ENCODE results near the gene EEFSEC.

EEFSEC gene

DNA sequence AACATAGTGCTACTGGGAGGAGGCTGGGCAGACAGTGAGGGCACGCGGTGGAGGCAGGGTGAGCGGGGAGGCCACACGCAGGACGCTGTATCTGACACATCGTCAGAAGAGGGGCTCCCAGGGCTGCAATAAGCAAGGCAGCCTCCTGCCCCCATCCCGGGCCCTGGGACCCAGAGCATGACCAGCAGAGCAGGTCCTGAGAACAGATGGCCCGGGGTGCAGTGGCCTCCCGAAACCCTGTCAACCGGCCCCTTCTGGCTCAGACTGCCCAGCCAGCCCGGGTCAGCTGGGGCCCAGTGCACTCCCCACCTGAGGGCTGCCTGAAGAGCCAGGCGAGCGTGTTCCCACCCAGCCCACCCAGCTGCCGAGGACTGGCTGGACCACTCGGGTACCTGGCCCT lies 276.0 kb downstream of the EEFSEC start:
- Histone ChIP-seq H3K36me3 (no peaks in the 10 kb centered on the region), H3K4me1 (peaks cover 5% of the 10 kb centered on the region; the same call in 1 of the 2 replicates), H3K27ac (no peak overlapping the region), H3K4me2 (no peak overlapping the region), H3K4me3 (no peak overlapping the region), H3K9ac (no peak overlapping the region), H3K27me3 (peaks cover 57% of the 10 kb centered on the region), H3K9me3 (no peaks in the 10 kb centered on the region), H4K20me1 (peaks cover 29% of the 10 kb centered on the region; the same call in 1 of the 2 replicates)
- no peak for TF ChIP-seq Cebpa-rat (IDR thresholded peaks at IDR 0.05)

DNA sequence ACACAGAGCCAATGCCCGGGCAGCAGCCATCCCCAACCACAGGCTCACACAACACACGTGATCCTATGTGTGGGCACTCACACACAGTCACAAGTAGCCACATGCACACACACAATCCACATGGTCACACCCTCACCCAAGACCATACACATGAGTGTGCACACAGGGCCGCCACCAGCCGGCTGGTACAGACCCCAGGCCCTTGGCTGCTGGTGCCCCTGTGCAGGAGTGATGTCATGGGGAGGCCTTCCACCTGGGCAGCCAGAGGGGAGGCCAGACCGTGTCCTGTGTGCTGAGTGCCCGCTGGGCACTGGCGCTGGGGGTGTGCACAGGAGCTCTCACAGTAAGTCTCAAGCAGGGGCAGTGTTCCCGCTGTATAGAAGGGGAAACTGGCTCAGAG lies 276.5 kb downstream of the EEFSEC start:
- Histone ChIP-seq H3K9ac (no peak overlapping the region), H3K27ac (no peak overlapping the region), H3K4me3 (no peak overlapping the region), H3K4me2 (no peak overlapping the region), H4K20me1 (peaks cover 29% of the 10 kb centered on the region; the same call in 1 of the 2 replicates), H3K36me3 (no peaks in the 10 kb centered on the region), H3K27me3 (peaks cover 61% of the 10 kb centered on the region), H3K4me1 (peaks cover 5% of the 10 kb centered on the region; the same call in 1 of the 2 replicates), H3K9me3 (no peaks in the 10 kb centered on the region)
- TF ChIP-seq Cebpa-rat (IDR thresholded peaks at IDR 0.05) = no peak

DNA sequence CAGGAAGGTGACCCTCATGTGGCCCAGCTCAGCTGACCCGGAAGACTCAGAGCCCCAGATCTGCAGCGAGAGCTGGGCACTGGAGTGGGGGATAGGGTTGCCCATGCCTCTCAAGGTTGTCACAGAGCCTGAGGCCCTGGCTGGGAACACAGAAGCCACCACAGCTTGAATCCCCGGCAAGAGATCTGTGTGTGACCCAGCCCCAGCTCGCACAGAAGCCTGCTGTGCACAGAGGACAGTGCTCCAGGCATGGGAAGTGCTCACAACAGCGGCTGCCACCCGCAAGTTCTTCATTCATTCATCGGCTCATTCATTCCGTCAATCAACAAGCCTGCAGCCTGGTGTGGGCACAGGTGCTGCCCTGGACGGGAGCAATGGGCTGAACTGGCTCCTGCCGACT lies 277.0 kb downstream of the EEFSEC start:
- Histone ChIP-seq H3K9me3 (no peaks in the 10 kb centered on the region), H3K36me3 (no peaks in the 10 kb centered on the region), H3K4me1 (peaks cover 5% of the 10 kb centered on the region; the same call in 1 of the 2 replicates), H4K20me1 (peaks cover 29% of the 10 kb centered on the region; the same call in 1 of the 2 replicates), H3K27me3 (peaks cover 67% of the 10 kb centered on the region), H3K27ac (no peak overlapping the region), H3K4me2 (no peak overlapping the region), H3K4me3 (no peak overlapping the region), H3K9ac (no peak overlapping the region)
- no peak for TF ChIP-seq Cebpa-rat (IDR thresholded peaks at IDR 0.05)

DNA sequence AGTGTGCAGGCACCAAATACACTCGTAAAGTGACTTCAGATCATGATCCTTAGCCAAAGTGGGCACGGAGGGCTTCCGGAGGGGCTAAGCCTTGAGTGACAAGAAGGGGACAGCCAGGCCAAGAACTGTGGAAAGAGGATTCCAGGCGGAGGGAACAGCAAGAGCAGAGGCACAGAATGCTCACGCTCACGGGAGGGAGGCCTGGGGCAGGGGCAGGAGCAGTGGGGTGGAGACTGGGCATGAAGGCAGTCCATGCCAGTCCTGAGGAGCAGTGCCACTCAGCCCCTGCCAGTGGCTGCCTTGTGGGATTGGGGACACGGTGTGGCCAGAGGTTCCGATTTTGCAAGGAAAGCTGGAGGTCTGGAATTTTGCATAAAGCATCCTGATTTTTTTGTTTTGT lies 277.4 kb downstream of the EEFSEC start:
- H3K36me3 ChIP-seq = no peaks in the 10 kb centered on the region
- H4K20me1 ChIP-seq = peaks cover 29% of the 10 kb centered on the region; the same call in 1 of the 2 replicates
- no peaks in the 10 kb centered on the region for H3K9me3 ChIP-seq
- H3K9ac ChIP-seq = no peak overlapping the region
- no peak for TF ChIP-seq Cebpa-rat (IDR thresholded peaks at IDR 0.05)
- no peak overlapping the region for H3K4me3 ChIP-seq
- peaks cover 5% of the 10 kb centered on the region; the same call in 1 of the 2 replicates for H3K4me1 ChIP-seq
- H3K27ac ChIP-seq = no peak overlapping the region
- peaks cover 69% of the 10 kb centered on the region for H3K27me3 ChIP-seq
- H3K4me2 ChIP-seq = no peak overlapping the region

DNA sequence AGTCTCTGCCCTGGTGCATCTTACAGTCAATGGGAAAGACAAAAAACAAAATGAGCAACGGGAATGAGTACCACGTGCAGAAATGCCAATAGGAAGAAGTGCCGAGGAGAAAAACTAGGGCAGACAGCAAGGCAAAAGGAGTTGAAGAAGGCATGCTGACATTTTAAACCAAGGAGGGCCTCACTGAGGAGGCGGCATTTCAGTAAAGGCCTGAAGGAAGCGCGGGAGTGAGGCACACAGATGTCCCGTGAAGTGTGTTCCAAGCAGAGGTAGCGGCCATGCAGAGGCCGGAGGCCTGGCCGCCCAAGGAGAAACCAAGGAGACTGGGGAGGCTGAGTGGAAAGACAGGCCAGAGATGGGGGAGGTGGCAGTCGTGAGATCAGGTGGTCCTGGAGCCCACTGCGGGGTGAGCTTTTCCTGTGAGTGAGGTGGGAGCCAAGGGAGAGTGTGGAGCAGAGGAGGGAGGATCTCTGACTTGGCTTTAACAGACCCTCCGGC lies 278.6 kb downstream of the EEFSEC start:
- no peak overlapping the region for H3K9ac ChIP-seq
- no peak overlapping the region for H3K4me2 ChIP-seq

DNA sequence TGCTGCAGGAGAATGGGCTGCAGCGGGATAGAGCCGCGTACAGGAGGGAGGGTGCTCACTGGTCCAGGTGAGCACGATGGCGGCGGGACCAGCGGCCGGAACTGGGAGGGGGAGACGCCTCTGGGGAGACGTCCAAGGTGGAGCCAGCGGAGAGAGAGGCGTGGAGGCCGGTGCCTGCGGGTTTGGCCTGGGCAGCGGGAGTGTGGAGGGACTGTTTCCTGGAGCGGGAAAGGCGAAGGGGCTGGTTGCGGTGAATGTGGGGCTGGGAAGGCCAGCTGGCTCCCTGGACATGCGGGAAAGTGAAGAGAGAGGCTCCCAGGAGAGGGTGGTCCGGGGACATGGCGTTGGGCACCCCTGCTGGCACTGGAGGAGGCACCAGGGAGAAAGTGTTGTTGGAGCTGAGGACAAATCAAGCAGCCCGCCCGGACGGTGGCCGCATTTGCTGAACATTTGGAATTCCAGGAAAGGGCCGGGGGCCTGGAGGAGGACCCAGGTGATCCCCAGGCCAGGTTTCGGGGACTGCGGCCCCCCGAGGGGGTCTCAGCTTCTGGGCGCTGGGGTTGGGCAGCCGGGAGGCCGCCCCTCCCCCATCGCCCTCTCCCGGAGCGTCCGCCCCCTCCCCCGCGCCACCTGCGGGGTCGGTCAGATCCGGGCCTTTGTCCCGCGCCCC lies 279.2 kb downstream of the EEFSEC start:
- H3K4me2 ChIP-seq = peak overlapping the region; percentile 55
- no peaks in the 10 kb centered on the region for H3K36me3 ChIP-seq
- no peak overlapping the region for H3K27ac ChIP-seq
- H3K9me3 ChIP-seq = no peaks in the 10 kb centered on the region
- TF ChIP-seq Cebpa-rat (IDR thresholded peaks at IDR 0.05) = no peak
- no peak overlapping the region for H3K9ac ChIP-seq
- H4K20me1 ChIP-seq = peaks cover 29% of the 10 kb centered on the region; the same call in 1 of the 2 replicates
- 0 out of 2 replicates have a peak overlapping the region, but pooled peaks have one; percentile 28 for H3K4me3 ChIP-seq
- peaks cover 57% of the 10 kb centered on the region for H3K27me3 ChIP-seq
- peaks cover 5% of the 10 kb centered on the region; the same call in 1 of the 2 replicates for H3K4me1 ChIP-seq

More for the DNA sequence above, 278.6 kb downstream of the EEFSEC start:
- no peaks in the 10 kb centered on the region for H3K9me3 ChIP-seq
- H3K36me3 ChIP-seq = no peaks in the 10 kb centered on the region
- no peak overlapping the region for H3K4me3 ChIP-seq
- peaks cover 63% of the 10 kb centered on the region for H3K27me3 ChIP-seq
- no peak for TF ChIP-seq Cebpa-rat (IDR thresholded peaks at IDR 0.05)
- H3K27ac ChIP-seq = no peak overlapping the region
- H4K20me1 ChIP-seq = peaks cover 29% of the 10 kb centered on the region; the same call in 1 of the 2 replicates
- peaks cover 5% of the 10 kb centered on the region; the same call in 1 of the 2 replicates for H3K4me1 ChIP-seq

DNA sequence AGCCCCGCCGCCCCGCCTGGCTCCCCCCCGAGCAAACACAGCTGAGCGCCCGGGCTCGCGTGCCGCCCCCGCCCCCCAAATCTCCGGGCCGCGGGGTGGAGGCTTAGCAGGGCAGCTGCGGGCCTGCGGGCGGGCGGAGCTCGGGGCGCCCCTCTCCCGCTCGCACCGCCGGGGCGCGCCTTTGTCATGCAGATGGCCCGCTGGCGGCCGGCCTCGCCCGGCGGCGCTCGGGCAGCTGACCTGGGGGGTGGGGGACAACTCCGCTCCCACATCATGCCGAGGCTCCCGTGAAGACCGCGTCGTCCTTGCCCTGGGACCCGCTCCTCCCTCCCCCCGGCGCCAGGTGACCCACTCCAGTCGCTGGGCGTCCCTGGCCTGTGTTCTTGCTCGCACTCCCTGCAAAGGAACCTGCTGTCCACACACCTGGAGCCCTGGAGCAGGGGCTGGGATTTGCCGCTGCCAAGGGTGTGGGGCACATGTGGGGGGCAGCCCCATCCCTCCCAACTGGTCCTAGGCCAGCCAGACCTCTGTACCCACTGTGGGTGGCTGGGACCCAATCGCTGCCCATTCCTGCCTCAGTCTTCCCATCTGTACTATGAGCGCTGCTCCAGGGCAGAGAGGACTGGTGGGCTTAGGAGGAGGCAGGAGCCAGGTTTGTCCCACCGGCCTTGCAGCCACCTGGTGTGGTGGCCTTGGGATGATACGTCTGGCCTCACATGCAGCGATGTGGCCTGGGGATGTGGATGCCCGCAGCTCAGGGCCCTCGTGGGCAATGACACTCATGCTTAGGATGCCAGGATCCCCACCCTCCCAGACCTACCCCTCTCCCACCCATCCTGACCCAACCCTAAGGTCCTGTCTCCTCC lies 279.9 kb downstream of the EEFSEC start:
- no peaks in the 10 kb centered on the region for H3K36me3 ChIP-seq
- peaks cover 55% of the 10 kb centered on the region for H3K27me3 ChIP-seq
- H3K9me3 ChIP-seq = no peaks in the 10 kb centered on the region
- TF ChIP-seq Cebpa-rat (IDR thresholded peaks at IDR 0.05) = no peak
- H3K27ac ChIP-seq = no peak overlapping the region
- no peak overlapping the region for H3K9ac ChIP-seq
- H3K4me1 ChIP-seq = peaks cover 5% of the 10 kb centered on the region; the same call in 1 of the 2 replicates
- H3K4me2 ChIP-seq = peak overlapping the region; percentile 55
- peak overlapping the region; percentile 28; the same call in 1 of the 2 replicates for H3K4me3 ChIP-seq
- peaks cover 29% of the 10 kb centered on the region; the same call in 1 of the 2 replicates for H4K20me1 ChIP-seq

DNA sequence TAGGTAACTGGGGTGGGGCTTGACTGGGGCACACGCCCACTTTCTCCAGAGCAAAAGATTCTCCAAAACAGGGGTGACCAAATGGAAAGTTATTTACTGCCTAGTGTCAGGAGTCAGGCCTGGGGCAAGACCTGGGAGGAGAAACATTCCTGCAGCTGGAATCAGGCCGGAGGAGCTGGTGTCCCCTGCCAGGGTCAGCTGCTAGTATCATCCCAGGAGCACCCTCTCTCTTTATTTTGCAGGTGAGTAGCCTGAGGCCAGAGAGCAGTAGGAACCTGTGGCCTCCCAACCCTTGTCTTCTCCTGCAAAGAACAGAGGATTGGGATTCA lies 280.5 kb downstream of the EEFSEC start:
- Histone ChIP-seq H4K20me1 (peaks cover 29% of the 10 kb centered on the region; the same call in 1 of the 2 replicates), H3K4me1 (peaks cover 5% of the 10 kb centered on the region; the same call in 1 of the 2 replicates), H3K4me2 (no peak overlapping the region), H3K9ac (no peak overlapping the region), H3K27me3 (peaks cover 55% of the 10 kb centered on the region), H3K36me3 (no peaks in the 10 kb centered on the region), H3K9me3 (no peaks in the 10 kb centered on the region), H3K4me3 (no peak overlapping the region), H3K27ac (no peak overlapping the region)
- TF ChIP-seq Cebpa-rat (IDR thresholded peaks at IDR 0.05) = no peak

DNA sequence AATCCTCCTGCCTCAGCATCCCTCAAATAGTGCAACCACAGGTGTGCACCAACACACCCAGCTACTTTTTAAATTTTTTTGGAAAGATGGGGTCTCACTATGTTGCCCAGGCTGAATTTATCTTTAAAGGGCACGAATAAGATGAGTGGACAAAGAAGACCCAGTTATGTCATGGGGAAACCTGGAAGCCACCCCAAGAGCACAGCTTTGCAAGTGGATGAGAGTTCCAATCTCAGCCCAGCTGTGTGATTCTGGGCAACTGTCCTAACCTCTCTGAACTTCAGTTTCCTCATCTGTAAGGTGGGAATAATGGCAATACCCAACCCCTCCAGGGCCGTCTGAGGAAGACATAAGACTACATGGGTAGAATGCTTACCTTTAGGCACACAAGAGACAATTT lies 281.2 kb downstream of the EEFSEC start:
- Histone ChIP-seq H3K9ac (no peak overlapping the region), H3K4me3 (no peak overlapping the region), H4K20me1 (peaks cover 29% of the 10 kb centered on the region; the same call in 1 of the 2 replicates), H3K4me1 (peaks cover 5% of the 10 kb centered on the region; the same call in 1 of the 2 replicates), H3K27ac (no peak overlapping the region), H3K27me3 (peaks cover 55% of the 10 kb centered on the region), H3K9me3 (no peaks in the 10 kb centered on the region), H3K36me3 (no peaks in the 10 kb centered on the region), H3K4me2 (no peak overlapping the region)
- no peak for TF ChIP-seq Cebpa-rat (IDR thresholded peaks at IDR 0.05)

Measured in BLaER1 (cell line).